Endothelial cell of hepatic sinusoid (primary cell): ENCODE data around the gene CDH22.

Source experiments
- in situ Hi-C: cut with HindIII; loops from 2 replicates; pipeline ENCODE4 v1.10.0; 2017; ENCODE audit warnings: low sequenced_read_pairs

Gene CDH22

GRCh38 chr20:46176739-46177378 is 131.4 kb downstream of the CDH22 start:
- in situ Hi-C loops = no loop called here

GRCh38 chr20:46175127-46175494 is 133.2 kb downstream of the CDH22 start:
- in situ Hi-C loops = no loop called here

- in situ Hi-C loops = no loop called here
Measured at GRCh38 chr20:46174469-46175126, 133.7 kb downstream of the CDH22 start.

DNA sequence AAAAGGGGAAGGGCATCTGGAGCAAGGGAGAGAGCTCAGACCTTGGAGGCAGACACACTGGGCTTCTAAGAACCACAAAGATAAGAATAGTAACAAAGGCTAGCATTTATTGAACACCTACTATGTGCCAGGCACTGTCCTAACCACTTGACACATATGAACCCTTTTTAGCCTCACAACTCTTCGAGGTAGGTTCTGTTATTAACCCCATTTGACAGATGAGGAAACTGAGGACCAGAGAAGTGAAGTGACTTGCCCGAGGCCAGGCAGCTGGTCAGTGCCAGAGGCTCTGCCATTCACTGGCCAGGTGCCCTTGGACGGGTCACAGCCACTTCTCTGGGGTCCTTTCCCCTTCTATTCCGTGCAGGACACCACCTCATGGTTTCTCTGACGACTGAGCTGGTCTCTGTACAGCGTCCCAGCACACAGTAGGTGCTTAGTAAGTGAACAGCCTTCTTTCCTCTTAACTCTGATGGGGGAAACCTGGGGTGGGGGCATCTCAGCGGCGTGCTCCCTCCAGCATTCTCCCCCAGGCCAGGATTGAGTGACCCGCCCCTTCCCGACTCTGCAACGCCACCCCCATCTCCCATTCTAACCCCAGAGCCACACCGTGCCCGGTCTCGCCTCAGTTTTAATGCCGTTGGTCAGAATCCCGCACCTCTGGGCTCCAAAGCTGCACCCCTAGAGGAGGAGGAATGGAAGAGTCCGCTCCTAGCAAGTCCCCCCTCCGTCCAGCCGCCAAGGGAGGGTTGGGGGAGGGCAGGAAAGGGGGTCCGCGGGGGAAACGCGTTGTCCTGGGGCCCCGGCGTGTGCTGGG is 134.4 kb downstream of the CDH22 start:
- in situ Hi-C loops = no loop called here

DNA sequence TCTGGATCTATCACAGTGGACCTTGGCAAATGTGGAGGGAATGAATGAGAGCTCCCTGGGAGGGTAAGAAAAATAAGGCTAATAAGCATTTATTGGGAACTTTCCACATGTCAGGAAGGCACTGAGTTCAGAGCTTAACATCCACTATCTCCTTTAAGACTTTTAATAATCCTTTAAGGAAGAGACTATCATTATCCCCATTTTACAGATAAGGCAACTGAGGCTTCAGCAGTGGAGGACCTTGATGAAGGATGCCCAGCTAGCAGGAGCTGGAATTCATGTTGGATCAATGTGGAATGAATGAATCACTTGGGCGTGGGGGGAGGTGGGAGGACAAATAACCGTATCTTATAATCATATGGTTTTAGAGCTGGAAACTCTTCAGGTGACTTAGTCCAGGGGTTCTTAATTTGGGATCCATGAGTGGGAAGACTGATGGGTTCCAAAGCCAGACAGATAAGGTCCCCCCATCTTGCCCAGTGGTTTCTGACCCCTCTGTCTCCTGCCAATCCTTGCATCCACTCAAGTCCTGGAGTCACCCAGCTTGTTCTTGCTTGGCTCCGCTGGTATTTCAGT is 135.2 kb downstream of the CDH22 start:
- in situ Hi-C loops = no loop called here

- in situ Hi-C loops = no loop called here
Measured at GRCh38 chr20:46172455-46172854, 135.8 kb downstream of the CDH22 start.

DNA sequence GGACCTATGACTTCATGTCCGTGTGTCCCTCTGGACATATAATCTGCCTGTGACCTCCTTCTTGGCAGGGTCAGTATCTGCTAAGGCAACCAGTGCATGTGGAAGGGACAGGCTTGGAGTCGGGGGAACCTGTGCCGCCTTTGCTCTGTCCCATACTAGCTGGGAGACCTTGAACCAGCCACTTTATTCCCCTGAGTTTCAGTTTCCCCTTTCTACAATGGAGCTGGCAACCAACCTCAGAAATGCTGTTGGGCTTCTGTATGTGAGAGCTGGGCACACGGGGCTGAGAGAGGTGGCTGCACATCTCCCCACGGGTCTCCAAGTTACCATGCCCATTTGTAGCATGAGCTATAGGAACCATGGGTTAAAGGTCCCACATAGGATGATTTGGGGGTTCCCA is 136.4 kb downstream of the CDH22 start:
- in situ Hi-C loops = no loop called here

DNA sequence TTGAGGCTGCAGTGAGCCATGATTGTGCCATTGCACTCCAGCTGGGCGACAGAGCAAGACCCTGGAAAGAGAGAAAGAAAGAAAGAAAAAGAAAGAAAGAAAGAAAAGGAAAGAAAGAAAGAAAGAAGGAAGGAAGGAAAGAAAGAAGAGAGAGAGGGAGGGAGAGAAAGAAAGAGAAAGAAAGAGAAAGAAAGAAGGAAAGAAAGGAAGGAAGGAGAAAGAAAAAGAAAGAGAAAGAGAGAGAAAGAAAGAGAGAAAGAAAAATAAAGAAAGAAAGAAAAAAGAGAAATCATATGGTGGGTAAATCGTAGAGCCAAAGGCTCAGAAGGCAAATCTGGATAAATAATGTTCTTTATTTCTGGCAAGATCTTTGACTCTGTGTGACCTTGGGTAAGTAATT is 136.8 kb downstream of the CDH22 start:
- in situ Hi-C loops = no loop called here

DNA sequence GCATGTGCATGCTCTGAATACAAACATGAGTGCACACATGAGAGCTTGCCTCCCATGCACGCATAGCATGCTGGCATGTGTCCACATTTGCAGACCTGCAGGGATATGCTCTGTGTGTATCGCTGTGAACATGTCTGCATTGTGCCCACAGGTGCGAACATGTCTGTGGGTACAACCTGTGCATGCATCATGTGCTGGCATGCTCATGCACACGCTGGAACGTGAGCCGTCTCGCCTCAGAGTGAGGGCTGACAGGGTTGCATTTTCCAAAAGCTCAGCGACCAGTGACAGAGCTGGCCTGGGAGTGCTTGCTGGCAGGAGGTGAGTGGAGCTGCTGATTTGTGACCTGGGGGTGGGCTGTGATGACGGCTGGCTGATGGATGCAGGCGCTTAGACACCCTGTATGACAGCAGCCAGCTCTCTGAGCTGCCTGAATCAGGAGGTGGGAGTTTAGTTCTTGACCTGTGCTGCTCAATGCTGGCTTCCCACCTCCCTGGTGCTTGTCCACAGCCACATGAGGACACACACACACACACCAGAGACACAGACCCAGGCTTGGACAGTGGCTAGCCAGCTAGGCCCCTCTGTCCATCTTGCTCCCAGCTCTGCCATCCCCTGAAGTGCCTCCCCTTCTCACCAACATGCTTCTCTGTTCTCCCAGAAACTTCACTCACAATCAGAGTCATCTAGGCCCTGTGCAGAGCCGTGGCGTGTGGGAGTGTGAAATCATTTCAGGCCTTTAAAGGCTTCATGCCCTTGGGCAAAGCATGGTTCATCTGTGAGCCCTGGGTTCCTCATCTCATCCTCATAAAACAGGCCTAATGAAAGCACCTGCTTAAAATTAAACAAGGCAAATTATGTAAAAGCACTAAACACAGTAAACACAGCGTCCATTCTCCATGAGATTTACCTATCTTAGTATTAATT is 138.8 kb downstream of the CDH22 start:
- in situ Hi-C loops = no loop called here

GRCh38 chr20:46168438-46168837 is 139.9 kb downstream of the CDH22 start:
- in situ Hi-C loops = no loop called here

DNA sequence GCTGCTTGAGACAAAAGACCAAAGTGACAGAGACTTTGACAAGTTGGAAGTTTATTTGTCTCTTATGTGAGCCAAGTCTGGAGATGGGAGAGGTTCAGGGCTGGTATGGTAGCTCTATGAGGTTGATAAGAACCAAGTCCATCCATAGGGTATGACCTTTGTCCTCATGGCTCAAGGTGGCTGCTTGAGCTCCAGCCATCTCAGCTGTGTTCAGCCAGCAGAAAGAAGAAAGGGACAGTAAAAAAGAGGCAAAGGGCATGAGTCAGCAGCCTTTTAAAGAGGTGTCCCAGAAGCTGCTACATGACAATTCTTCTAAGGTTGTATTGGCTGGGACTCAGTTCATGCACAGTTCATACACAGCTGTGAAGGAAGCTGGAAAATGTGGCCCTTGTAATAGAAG is 141.2 kb downstream of the CDH22 start:
- in situ Hi-C loops = no loop called here

- in situ Hi-C loops = no loop called here
Measured at GRCh38 chr20:46164254-46164653, 144.0 kb downstream of the CDH22 start.

DNA sequence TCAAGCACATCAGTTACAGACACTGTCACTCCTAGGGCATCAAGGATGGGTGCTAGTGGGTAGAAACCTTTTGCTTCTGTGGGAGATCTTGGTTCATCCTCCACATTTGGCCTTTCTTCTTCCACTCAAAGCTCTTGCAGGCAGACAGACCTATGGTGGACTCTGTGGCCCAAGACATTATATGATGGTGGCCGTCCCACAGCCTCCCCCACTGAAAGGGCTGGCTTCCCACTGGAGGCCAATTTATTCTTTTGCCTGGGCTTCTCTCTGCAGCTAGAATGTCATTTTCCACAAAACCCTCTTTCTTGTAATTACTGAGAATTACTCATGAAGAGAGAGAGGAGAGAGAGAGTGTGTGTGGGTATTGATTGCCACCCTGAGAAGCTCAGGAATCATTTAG is 146.4 kb downstream of the CDH22 start:
- in situ Hi-C loops = no loop called here

DNA sequence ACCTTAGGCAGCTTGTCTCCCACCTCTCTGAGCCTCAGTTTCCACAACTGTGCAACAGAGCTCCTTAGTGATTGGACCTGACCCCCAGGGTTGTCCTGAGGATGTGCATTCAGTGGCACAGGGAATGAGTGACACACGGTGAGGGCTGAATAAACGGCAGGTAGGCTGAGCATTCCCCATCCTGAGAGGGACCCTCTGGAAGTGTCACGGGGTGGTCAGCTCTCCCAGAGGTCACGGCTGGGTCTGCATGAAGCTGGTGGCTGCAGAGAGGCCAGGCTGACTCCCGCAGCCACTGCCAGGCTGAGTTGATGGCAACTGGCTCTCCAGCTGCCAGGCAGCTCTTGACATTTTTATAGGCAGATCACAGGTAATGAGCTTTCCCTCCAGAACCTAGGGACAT is 147.6 kb downstream of the CDH22 start:
- in situ Hi-C loops = no loop called here

- in situ Hi-C loops = no loop called here
Measured at GRCh38 chr20:46159101-46159897, 149.0 kb downstream of the CDH22 start.

GRCh38 chr20:46158476-46158987 is 149.8 kb downstream of the CDH22 start:
- in situ Hi-C loops = no loop called here

DNA sequence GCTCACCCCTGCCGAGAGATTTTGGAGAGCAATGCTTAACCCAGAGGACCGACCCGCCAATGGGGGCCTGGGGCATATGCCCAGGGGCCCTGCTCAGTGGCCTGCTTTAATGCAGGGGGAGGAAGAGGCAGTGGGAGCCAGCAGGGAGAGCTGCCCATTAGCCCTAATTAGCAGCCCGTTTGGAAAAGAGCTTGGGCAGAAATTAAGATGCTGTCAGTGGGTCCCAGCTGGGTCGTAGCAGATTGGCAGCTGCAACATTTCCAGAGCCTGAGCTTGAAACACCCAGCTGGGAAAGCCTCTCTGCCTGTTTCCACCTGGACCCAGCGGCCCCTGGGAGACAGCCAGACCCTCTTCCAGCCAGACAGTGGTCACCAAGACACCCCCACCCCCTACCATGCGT is 150.7 kb downstream of the CDH22 start:
- in situ Hi-C loops = no loop called here

DNA sequence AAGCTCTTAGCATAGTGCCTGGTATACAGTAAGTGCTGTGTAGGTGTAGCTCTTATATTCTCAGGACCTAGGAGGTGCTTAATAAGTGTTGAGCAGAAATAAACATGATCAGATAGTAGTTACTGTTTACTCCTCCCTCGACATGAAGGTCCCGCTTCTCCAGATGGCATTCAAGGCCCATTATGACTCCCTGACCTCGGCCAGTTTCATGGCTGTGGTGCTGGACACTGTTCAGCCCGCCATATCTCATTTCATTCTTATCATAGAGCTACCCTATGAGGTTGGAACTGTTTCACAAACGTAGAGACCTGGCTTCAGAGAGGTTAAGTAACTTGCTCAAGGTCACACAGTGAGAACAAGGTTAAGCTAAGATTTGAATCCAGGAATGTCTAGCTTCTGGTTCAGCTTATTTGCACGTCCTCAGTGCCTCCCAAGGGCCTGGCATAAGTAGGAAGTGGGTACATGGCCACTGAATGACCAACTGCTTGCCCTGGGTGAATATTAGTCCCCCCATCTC is 151.2 kb downstream of the CDH22 start:
- in situ Hi-C loops = no loop called here

GRCh38 chr20:46156065-46156464 is 152.2 kb downstream of the CDH22 start:
- in situ Hi-C loops = no loop called here
